K562 (cell line): Measurements from ENCODE around the gene ATP5PD. TPM values are rescaled to one million over a fixed set of nuclear protein-coding genes. Genes with fewer than 3 reads are reported as not detected.

Source experiments
- EZH2 ChIP-seq: IDR thresholded peaks from 2 replicates; pipeline ENCODE4 v1.6.1; 2012; ENCODE audit warnings: low read depth, mild to moderate bottlenecking, inconsistent platforms, low read length, borderline replicate concordance
- GABPB1 ChIP-seq: sonication (generic); formaldehyde crosslinking; IDR thresholded peaks from 2 replicates; pipeline ENCODE4 v1.8.0; 2022; ENCODE audit warnings: mild to moderate bottlenecking, missing genetic modification reagents
- L3MBTL2 ChIP-seq: fragments of 450-650 bp; IDR thresholded peaks from 2 replicates; pipeline ENCODE4 v1.6.1; 2016; ENCODE audit warnings: mild to moderate bottlenecking, moderate library complexity
- ZFX ChIP-seq: sonication (generic); formaldehyde crosslinking; IDR thresholded peaks from 2 replicates; pipeline ENCODE4 v1.8.0; 2022; ENCODE audit warnings: mild to moderate bottlenecking, missing genetic modification reagents, moderate library complexity
- ZNF134 ChIP-seq: fragments of 250-450 bp; sonication (Bioruptor Pico); conservative IDR thresholded peaks from 2 replicates; pipeline ENCODE4 v1.4.0; 2020
- ZNF274 ChIP-seq: IDR thresholded peaks from 2 replicates; pipeline ENCODE4 v1.6.1; 2011; ENCODE audit warnings: low read depth, mild to moderate bottlenecking, low read length, moderate library complexity, borderline replicate concordance
- polyA plus RNA-seq, 8 experiments: library from polyadenylated mRNA; depleted of rRNA in 4 of 8; stranded (reverse) in 5 of 8; unstranded in 3 of 8; fragments of >200 nt; fragmentation: Nextera tagmentation in 2 of 8; fragmentation: Illumina TruSeq in 1 of 8; extraction: Ambion mirVana in 2 of 8; extraction: Trizol in 1 of 8; gene quantifications; 2 replicates each; pipeline versions ENCODE4 v1.2.1 to v1.2.3, GENCODE V29; 2011 to 2014; ENCODE audit warnings: inconsistent platforms in 1 of 8, missing spikeins in 1 of 8
- total RNA-seq, 7 experiments: library from RNA; depleted of rRNA in 6 of 7; stranded (reverse); fragments of >200 nt in 6 of 7; fragmentation: Illumina TruSeq in 2 of 7; extraction: Trizol in 2 of 7; gene quantifications; 2 replicates each; pipeline versions ENCODE4 v1.2.1 to v1.2.3, GENCODE V29; 2011 to 2021; ENCODE audit warnings: low replicate concordance in 1 of 7
- TF ChIP-seq, protein P1 (sequence below): fragments of 450-650 bp; IDR thresholded peaks from 2 replicates; pipeline ENCODE4 v1.6.1; 2016; ENCODE audit warnings: low read depth
- TF ChIP-seq, protein P2 (sequence below), 3 experiments: IDR thresholded peaks in 2 of 3; conservative IDR thresholded peaks in 1 of 3; 2 replicates each; pipeline ENCODE4 v1.5.1; 2011 to 2012; ENCODE audit warnings: low read length in 3 of 3, mild to moderate bottlenecking in 3 of 3, control low read depth in 2 of 3, improper control_type of control experiment in 1 of 3, inconsistent platforms in 1 of 3, low read depth in 1 of 3, mixed read lengths in 1 of 3, moderate library complexity in 1 of 3; ENCODE audit not compliant: insufficient read depth in 2 of 3
- TF ChIP-seq, protein P3 (sequence below): sonication (generic); formaldehyde crosslinking; IDR thresholded peaks from 2 replicates; pipeline ENCODE4 v1.5.0; 2020; ENCODE audit warnings: missing genetic modification reagents
- TF ChIP-seq, protein P4 (sequence below): sonication (generic); formaldehyde crosslinking; IDR thresholded peaks from 2 replicates; pipeline ENCODE4 v1.8.1; 2023; ENCODE audit warnings: mild to moderate bottlenecking, missing genetic modification reagents

The ATP5PD gene
- total and polyA plus RNA-seq, 9 of the 15 experiments (the other 6 are each of a cell fraction or from before 2014, with no cell fraction given) = 271 to 828 (median 432) TPM

DNA sequence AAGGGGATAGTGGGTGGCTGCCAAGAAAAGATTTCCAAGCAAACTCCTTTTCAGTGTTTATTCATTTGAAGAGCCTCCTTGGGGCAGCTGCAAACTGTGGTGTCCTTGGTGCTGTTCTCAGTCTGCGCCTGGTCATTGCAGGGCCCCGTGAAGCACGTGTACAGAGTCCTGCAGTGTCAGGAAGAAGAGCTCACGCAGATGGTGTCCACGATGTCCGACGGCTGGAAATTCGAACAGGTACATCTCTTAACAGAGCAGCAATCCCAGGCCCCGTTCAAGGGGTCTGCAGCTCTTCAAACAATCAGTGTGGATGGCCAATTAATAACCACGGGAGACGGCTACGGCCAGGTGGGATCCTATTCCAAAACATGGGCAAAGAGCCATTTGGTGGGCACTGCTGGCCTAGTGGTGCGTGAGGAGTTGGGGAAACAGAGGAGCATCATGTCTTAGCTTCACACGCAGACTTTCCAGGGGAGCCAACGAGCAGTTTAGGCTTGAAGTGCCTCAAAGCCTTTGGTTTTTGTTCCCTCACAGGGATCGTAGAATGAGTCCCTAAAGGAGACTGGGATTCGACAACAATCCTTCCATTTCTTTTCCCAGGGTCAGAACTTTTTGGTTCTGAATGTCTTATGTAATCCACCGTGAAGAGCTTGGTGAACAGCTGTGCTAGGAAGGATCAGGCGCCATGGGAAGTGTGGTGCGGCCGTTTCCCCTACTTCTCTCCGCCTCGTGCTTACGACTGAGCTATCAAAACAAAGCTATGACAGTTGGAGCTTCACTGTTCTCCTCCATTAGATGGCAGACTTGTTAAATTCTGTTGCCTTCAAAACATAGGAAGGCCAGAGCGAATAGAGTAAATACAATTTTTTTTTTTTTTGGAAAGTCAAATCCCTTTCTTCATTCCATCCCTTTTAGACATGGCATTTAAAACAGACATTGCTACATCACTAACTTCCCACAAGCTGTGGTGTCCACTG is 12.9 kb upstream of the ATP5PD start (continued):
- TF ChIP-seq ZNF134 (no peak), ZNF274 (no peak), ZFX (CRISPR knock-in tag) (peak; percentile 14; the same call in 1 of the 2 replicates), L3MBTL2 (peak; percentile 43; the same call in 1 of the 2 replicates), GABPB1 (CRISPR knock-in tag) (no peak), EZH2 (no peak)
- TF ChIP-seq, protein P1, sequence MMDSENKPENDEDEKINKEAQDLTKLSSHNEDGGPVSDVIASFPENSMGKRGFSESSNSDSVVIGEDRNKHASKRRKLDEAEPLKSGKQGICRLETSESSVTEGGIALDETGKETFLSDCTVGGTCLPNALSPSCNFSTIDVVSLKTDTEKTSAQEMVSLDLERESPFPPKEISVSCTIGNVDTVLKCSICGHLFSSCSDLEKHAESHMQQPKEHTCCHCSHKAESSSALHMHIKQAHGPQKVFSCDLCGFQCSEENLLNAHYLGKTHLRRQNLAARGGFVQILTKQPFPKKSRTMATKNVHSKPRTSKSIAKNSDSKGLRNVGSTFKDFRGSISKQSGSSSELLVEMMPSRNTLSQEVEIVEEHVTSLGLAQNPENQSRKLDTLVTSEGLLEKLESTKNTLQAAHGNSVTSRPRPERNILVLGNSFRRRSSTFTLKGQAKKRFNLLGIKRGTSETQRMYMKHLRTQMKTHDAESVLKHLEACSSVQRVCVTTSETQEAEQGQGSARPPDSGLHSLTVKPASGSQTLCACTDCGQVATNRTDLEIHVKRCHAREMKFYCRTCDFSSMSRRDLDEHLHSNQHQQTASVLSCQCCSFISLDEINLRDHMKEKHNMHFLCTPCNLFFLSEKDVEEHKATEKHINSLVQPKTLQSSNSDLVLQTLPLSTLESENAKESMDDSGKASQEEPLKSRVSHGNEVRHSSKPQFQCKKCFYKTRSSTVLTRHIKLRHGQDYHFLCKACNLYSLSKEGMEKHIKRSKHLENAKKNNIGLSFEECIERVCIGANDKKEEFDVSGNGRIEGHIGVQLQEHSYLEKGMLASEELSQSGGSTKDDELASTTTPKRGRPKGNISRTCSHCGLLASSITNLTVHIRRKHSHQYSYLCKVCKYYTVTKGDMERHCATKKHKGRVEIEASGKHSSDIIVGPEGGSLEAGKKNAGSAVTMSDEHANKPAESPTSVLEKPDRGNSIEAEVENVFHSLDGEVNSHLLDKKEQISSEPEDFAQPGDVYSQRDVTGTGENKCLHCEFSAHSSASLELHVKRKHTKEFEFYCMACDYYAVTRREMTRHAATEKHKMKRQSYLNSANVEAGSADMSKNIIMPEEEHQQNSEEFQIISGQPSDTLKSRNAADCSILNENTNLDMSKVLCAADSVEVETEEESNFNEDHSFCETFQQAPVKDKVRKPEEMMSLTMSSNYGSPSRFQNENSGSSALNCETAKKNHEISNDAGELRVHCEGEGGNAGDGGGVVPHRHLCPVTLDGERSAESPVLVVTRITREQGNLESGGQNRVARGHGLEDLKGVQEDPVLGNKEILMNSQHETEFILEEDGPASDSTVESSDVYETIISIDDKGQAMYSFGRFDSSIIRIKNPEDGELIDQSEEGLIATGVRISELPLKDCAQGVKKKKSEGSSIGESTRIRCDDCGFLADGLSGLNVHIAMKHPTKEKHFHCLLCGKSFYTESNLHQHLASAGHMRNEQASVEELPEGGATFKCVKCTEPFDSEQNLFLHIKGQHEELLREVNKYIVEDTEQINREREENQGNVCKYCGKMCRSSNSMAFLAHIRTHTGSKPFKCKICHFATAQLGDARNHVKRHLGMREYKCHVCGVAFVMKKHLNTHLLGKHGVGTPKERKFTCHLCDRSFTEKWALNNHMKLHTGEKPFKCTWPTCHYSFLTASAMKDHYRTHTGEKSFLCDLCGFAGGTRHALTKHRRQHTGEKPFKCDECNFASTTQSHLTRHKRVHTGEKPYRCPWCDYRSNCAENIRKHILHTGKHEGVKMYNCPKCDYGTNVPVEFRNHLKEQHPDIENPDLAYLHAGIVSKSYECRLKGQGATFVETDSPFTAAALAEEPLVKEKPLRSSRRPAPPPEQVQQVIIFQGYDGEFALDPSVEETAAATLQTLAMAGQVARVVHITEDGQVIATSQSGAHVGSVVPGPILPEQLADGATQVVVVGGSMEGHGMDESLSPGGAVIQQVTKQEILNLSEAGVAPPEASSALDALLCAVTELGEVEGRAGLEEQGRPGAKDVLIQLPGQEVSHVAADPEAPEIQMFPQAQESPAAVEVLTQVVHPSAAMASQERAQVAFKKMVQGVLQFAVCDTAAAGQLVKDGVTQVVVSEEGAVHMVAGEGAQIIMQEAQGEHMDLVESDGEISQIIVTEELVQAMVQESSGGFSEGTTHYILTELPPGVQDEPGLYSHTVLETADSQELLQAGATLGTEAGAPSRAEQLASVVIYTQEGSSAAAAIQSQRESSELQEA = no peak
- TF ChIP-seq, protein P2, sequence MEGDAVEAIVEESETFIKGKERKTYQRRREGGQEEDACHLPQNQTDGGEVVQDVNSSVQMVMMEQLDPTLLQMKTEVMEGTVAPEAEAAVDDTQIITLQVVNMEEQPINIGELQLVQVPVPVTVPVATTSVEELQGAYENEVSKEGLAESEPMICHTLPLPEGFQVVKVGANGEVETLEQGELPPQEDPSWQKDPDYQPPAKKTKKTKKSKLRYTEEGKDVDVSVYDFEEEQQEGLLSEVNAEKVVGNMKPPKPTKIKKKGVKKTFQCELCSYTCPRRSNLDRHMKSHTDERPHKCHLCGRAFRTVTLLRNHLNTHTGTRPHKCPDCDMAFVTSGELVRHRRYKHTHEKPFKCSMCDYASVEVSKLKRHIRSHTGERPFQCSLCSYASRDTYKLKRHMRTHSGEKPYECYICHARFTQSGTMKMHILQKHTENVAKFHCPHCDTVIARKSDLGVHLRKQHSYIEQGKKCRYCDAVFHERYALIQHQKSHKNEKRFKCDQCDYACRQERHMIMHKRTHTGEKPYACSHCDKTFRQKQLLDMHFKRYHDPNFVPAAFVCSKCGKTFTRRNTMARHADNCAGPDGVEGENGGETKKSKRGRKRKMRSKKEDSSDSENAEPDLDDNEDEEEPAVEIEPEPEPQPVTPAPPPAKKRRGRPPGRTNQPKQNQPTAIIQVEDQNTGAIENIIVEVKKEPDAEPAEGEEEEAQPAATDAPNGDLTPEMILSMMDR (IDR thresholded peaks at IDR 0.05 in 2 of 3, conservative IDR thresholded peaks at IDR 0.05 in 1 of 3; ENCODE audit: insufficient read depth in 2 of 3, low read depth in 1 of 3, low read length in 3 of 3) = peak; percentile 46 to 72 (median 57); a peak in 5 of 6 replicates
- TF ChIP-seq, protein P3, sequence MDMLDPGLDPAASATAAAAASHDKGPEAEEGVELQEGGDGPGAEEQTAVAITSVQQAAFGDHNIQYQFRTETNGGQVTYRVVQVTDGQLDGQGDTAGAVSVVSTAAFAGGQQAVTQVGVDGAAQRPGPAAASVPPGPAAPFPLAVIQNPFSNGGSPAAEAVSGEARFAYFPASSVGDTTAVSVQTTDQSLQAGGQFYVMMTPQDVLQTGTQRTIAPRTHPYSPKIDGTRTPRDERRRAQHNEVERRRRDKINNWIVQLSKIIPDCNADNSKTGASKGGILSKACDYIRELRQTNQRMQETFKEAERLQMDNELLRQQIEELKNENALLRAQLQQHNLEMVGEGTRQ (CRISPR knock-in tag) = no peak
- TF ChIP-seq, protein P4, sequence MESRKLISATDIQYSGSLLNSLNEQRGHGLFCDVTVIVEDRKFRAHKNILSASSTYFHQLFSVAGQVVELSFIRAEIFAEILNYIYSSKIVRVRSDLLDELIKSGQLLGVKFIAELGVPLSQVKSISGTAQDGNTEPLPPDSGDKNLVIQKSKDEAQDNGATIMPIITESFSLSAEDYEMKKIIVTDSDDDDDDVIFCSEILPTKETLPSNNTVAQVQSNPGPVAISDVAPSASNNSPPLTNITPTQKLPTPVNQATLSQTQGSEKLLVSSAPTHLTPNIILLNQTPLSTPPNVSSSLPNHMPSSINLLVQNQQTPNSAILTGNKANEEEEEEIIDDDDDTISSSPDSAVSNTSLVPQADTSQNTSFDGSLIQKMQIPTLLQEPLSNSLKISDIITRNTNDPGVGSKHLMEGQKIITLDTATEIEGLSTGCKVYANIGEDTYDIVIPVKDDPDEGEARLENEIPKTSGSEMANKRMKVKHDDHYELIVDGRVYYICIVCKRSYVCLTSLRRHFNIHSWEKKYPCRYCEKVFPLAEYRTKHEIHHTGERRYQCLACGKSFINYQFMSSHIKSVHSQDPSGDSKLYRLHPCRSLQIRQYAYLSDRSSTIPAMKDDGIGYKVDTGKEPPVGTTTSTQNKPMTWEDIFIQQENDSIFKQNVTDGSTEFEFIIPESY (CRISPR knock-in tag) = peak; percentile 20; the same call in 1 of the 2 replicates
